Measurements from ENCODE around the gene TCEA3.

GRCh38 chr1:23423415-23424292, 894 bp downstream of the TCEA3 start:
- TF ChIP-seq MAX (CRISPR knock-in tag; IDR thresholded peaks at IDR 0.05) (no peak), USF2 (CRISPR knock-in tag; IDR thresholded peaks at IDR 0.05) (no peak), NR3C1 (CRISPR knock-in tag; conservative IDR thresholded peaks at IDR 0.05; ENCODE audit: low read depth) (no peak), FOXP1 (CRISPR knock-in tag; IDR thresholded peaks at IDR 0.05; ENCODE audit: borderline replicate concordance) (no peak), ZNF671 (CRISPR knock-in tag; IDR thresholded peaks at IDR 0.05) (no peak)
- TF ChIP-seq, protein P1, sequence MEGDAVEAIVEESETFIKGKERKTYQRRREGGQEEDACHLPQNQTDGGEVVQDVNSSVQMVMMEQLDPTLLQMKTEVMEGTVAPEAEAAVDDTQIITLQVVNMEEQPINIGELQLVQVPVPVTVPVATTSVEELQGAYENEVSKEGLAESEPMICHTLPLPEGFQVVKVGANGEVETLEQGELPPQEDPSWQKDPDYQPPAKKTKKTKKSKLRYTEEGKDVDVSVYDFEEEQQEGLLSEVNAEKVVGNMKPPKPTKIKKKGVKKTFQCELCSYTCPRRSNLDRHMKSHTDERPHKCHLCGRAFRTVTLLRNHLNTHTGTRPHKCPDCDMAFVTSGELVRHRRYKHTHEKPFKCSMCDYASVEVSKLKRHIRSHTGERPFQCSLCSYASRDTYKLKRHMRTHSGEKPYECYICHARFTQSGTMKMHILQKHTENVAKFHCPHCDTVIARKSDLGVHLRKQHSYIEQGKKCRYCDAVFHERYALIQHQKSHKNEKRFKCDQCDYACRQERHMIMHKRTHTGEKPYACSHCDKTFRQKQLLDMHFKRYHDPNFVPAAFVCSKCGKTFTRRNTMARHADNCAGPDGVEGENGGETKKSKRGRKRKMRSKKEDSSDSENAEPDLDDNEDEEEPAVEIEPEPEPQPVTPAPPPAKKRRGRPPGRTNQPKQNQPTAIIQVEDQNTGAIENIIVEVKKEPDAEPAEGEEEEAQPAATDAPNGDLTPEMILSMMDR (IDR thresholded peaks at IDR 0.05) = no peak
- TF ChIP-seq, protein P2, sequence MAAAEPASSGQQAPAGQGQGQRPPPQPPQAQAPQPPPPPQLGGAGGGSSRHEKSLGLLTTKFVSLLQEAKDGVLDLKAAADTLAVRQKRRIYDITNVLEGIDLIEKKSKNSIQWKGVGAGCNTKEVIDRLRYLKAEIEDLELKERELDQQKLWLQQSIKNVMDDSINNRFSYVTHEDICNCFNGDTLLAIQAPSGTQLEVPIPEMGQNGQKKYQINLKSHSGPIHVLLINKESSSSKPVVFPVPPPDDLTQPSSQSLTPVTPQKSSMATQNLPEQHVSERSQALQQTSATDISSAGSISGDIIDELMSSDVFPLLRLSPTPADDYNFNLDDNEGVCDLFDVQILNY (CRISPR knock-in tag; IDR thresholded peaks at IDR 0.05) = no peak
- TF ChIP-seq, protein P3, sequence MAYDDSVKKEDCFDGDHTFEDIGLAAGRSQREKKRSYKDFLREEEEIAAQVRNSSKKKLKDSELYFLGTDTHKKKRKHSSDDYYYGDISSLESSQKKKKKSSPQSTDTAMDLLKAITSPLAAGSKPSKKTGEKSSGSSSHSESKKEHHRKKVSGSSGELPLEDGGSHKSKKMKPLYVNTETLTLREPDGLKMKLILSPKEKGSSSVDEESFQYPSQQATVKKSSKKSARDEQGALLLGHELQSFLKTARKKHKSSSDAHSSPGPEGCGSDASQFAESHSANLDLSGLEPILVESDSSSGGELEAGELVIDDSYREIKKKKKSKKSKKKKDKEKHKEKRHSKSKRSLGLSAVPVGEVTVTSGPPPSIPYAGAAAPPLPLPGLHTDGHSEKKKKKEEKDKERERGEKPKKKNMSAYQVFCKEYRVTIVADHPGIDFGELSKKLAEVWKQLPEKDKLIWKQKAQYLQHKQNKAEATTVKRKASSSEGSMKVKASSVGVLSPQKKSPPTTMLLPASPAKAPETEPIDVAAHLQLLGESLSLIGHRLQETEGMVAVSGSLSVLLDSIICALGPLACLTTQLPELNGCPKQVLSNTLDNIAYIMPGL (CRISPR knock-in tag; IDR thresholded peaks at IDR 0.05) = no peak
